ENCODE results near the gene ITM2C.

Gene ITM2C

GRCh38 chr2:230893841-230894781 lies 29.4 kb downstream of the ITM2C start:
- no peak for DNase-seq

- DNase-seq: peak; percentile 23
These were observed 31.0 kb downstream of the ITM2C start for GRCh38 chr2:230895536-230896345.

GRCh38 chr2:230896346-230897115 lies 31.8 kb downstream of the ITM2C start:
- DNase-seq: no peak

GRCh38 chr2:230898016-230898712 lies 33.4 kb downstream of the ITM2C start:
- DNase-seq: no peak

GRCh38 chr2:230898713-230899091 lies 34.0 kb downstream of the ITM2C start:
- no peak for DNase-seq

- DNase-seq: no peak
These were observed 34.5 kb downstream of the ITM2C start for GRCh38 chr2:230899287-230899686.

- DNase-seq: no peak
These were observed 35.0 kb downstream of the ITM2C start for GRCh38 chr2:230899786-230900185.

- no peak for DNase-seq
These were observed 35.7 kb downstream of the ITM2C start for GRCh38 chr2:230900336-230900995.

- no peak for DNase-seq
These were observed 36.3 kb downstream of the ITM2C start for GRCh38 chr2:230901006-230901405.

GRCh38 chr2:230902180-230902899 lies 37.6 kb downstream of the ITM2C start:
- DNase-seq: peak; percentile 90

GRCh38 chr2:230903231-230904150 lies 38.7 kb downstream of the ITM2C start:
- no peak for DNase-seq

- no peak for DNase-seq
These were observed 40.2 kb downstream of the ITM2C start for GRCh38 chr2:230904856-230905447.

GRCh38 chr2:230905448-230906421 lies 41.0 kb downstream of the ITM2C start:
- DNase-seq: no peak

GRCh38 chr2:230906471-230907230 lies 41.9 kb downstream of the ITM2C start:
- no peak for DNase-seq

- DNase-seq: peak; percentile 45
These were observed 42.8 kb downstream of the ITM2C start for GRCh38 chr2:230907361-230908091.

GRCh38 chr2:230908092-230908594 lies 43.4 kb downstream of the ITM2C start:
- DNase-seq: peak; percentile 83
